ENCODE results near the gene RIPOR2. TPM values are rescaled to one million over a fixed set of nuclear protein-coding genes. Genes with fewer than 3 reads are reported as not detected.

RIPOR2 gene
- total and polyA plus RNA-seq, 7 donors, result 1.6 to 29.7 (median 6.1) TPM

DNA sequence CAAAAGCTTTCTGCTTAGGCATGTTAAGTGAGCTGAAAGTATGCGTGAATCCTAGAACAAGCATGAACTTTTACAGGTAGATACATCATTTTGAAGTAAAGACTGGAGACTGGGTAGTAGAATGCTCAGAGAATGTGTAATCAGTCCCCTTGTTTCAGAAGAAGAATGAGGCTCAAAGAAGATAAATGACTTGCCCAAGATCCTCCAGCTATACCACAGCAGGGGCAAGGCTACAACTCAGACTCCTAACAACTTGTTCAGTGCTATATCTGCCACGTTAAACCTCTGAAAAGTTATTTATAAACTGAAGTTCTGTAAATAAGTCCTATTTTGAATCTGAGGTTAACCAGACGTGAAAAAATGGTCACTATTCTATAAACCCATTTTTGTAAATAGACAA is 2.9 kb downstream of the RIPOR2 start:
- no peaks in the 10 kb centered on the region for H3K36me3 ChIP-seq
- intact Hi-C loops (cut with DNase I), result no loop called here
- DNase-seq, result no peak
- WGBS, 2 donors, result 46 to 73% methylated on average over 3 of the region's 3 CpGs
- H3K9me3 ChIP-seq, result no peaks in the 10 kb centered on the region
- no peaks in the 10 kb centered on the region for H3K27me3 ChIP-seq
- H3K27ac ChIP-seq, result no peak overlapping the region
- H3K4me1 ChIP-seq, result peaks cover 0 to 41% (median 29%) of the 10 kb centered on the region in 4 donors
- TF ChIP-seq POLR2AphosphoS5 (IDR thresholded peaks at IDR 0.05) (no peak), EP300 (IDR thresholded peaks at IDR 0.05) (no peak), POLR2A (IDR thresholded peaks at IDR 0.05) (no peak)
- TF ChIP-seq, protein P1, sequence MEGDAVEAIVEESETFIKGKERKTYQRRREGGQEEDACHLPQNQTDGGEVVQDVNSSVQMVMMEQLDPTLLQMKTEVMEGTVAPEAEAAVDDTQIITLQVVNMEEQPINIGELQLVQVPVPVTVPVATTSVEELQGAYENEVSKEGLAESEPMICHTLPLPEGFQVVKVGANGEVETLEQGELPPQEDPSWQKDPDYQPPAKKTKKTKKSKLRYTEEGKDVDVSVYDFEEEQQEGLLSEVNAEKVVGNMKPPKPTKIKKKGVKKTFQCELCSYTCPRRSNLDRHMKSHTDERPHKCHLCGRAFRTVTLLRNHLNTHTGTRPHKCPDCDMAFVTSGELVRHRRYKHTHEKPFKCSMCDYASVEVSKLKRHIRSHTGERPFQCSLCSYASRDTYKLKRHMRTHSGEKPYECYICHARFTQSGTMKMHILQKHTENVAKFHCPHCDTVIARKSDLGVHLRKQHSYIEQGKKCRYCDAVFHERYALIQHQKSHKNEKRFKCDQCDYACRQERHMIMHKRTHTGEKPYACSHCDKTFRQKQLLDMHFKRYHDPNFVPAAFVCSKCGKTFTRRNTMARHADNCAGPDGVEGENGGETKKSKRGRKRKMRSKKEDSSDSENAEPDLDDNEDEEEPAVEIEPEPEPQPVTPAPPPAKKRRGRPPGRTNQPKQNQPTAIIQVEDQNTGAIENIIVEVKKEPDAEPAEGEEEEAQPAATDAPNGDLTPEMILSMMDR (IDR thresholded peaks at IDR 0.05), result no peak
- no peak overlapping the region for H3K4me3 ChIP-seq

DNA sequence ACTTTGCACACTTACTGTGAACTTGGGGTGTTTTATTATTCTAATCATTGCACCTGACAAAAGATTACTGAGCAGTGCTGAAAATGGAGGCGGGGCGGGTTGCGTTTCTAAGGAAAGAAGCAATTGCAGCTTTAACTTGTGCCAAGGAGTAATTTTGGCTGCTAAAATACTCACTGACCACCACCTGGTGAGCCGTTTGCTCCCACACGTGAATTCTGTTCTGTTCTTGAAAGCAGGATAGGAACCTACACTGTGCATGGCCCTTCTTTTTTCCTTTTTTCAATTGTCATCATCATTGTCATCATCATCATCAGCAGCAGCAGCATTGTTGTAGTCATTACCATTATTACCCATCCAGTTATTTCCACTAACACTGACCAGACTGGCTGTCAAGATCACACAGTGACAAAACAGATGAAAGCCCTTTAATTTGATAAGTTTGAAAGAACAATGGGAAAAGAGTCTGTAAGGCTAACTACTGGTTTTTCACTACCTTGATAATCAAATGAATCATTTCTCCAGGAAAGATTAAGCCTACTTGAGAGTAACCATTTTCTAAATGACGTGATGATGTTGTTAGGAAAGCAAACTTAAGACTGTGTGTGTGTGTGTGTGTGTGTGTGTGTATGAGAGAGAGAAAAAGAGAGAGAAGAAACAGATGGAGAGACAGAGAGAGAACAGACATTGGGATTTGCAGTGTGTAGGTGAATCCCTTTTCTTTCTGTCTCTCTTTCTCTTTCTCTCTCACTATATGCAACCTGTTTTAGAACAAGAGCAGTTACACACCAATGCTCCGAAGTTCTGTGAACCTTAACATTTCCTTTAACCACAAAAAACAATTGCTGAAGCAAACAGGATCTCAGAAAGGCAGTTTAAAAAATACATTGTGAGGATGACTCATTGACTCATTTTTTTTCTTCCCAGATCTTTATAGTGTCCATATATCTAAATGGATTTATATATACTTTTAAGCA is 3.8 kb downstream of the RIPOR2 start:
- TF ChIP-seq EP300 (IDR thresholded peaks at IDR 0.05) (no peak), POLR2A (IDR thresholded peaks at IDR 0.05) (no peak), POLR2AphosphoS5 (IDR thresholded peaks at IDR 0.05) (no peak)
- TF ChIP-seq, protein P1 (IDR thresholded peaks at IDR 0.05), result no peak
- Histone ChIP-seq H3K4me1 (peaks cover 0 to 45% (median 29%) of the 10 kb centered on the region in 4 donors), H3K27me3 (no peaks in the 10 kb centered on the region), H3K4me3 (no peak overlapping the region), H3K27ac (peak overlapping the region in 1 of 4 donors; percentile 53), H3K9me3 (no peaks in the 10 kb centered on the region), H3K36me3 (no peaks in the 10 kb centered on the region)
- 31 to 44% methylated on average over 7 of the region's 7 CpGs for WGBS, 2 donors
- intact Hi-C loops (cut with DNase I), result no loop called here
- no peak for DNase-seq

DNA sequence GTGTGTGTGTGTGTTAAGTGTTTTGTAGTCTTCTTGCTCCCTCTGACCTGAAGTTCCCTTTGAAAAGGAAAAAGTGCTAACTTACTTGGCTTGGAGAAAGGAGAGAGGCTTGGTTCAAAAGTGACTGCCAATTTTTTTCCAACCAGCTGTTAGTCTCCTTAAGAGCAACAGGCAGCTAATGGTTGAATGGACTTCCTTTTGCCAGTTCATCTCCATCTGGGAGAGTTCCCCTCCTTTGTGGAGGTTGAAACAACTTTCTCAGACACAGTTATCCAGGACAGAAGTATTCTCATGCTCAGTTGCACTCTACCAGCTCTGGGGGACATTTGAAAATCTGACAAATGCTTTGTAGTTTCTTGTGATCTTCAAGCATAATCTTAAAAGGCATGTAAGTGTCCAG is 4.5 kb downstream of the RIPOR2 start:
- Histone ChIP-seq H3K9me3 (no peaks in the 10 kb centered on the region), H3K27ac (peak overlapping the region in 2 of 4 donors; percentile 26 to 53), H3K4me3 (no peak overlapping the region), H3K27me3 (no peaks in the 10 kb centered on the region), H3K4me1 (peaks cover 0 to 45% (median 29%) of the 10 kb centered on the region in 4 donors), H3K36me3 (no peaks in the 10 kb centered on the region)
- DNase-seq, result no peak
- intact Hi-C loops (cut with DNase I), result no loop called here
- TF ChIP-seq POLR2AphosphoS5 (IDR thresholded peaks at IDR 0.05), result no peak
- TF ChIP-seq, protein P1 (IDR thresholded peaks at IDR 0.05), result no peak
- no peak for TF ChIP-seq POLR2A (IDR thresholded peaks at IDR 0.05)
- TF ChIP-seq EP300 (IDR thresholded peaks at IDR 0.05), result no peak

DNA sequence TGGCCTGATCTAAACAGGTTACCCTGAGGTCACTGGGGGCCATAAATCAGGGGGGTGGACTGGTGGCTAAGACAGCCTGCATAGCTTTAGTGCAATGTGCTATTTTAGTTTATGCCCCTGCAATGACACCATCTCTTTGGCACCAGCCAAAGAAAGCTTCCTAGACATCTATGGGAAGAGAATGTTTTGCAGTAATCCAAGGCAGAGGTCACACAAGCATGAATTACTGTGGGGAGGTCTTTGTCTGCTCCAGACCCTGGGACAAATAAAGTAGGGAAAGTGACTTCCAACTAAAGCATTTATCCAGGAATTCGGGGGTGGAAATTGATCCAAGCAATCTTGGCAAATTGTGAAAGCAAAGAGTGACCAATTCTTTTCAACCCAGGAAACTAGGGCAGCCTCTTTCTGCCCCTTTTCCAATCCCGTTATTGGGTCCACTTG is 5.3 kb downstream of the RIPOR2 start:
- TF ChIP-seq, protein P1 (IDR thresholded peaks at IDR 0.05), result no peak
- no peak for TF ChIP-seq EP300 (IDR thresholded peaks at IDR 0.05)
- DNase-seq, result no peak
- Histone ChIP-seq H3K36me3 (no peaks in the 10 kb centered on the region), H3K27ac (peak overlapping the region in 2 of 4 donors; percentile 26 to 53), H3K4me3 (no peak overlapping the region), H3K27me3 (no peaks in the 10 kb centered on the region), H3K4me1 (peaks cover 0 to 45% (median 29%) of the 10 kb centered on the region in 4 donors), H3K9me3 (no peaks in the 10 kb centered on the region)
- 52 to 69% methylated on average over 2 of the region's 2 CpGs for WGBS, 2 donors
- intact Hi-C loops (cut with DNase I), result no loop called here
